Nephron (organoid): ENCODE measurements around the gene MCF2L2.
"Not testable (repeated sequence)": the region's sequence is repeated elsewhere in the genome, so short reads cannot be mapped to it uniquely, and the experiment has no call there.

Experiments used
- H3K27ac Mint-ChIP-seq, 3 experiments: 2 replicates each; pipeline ENCODE4 v1.8.0; 2020; ENCODE audit warnings: mixed read lengths in 3 of 3, mild to moderate bottlenecking in 2 of 3, moderate library complexity in 1 of 3
- H3K27me3 Mint-ChIP-seq: 2 replicates; pipeline ENCODE4 v1.8.0; 2021; ENCODE audit warnings: low read depth, mild to moderate bottlenecking, moderate library complexity, mixed read lengths
- H3K36me3 Mint-ChIP-seq: 2 replicates; pipeline ENCODE4 v1.8.0; 2020; ENCODE audit warnings: low read depth, mixed read lengths
- H3K4me1 Mint-ChIP-seq: 2 replicates; pipeline ENCODE4 v1.8.0; 2020; ENCODE audit warnings: mixed read lengths
- H3K4me3 Mint-ChIP-seq, 3 experiments: 2 replicates each; pipeline ENCODE4 v1.8.0; 2020; ENCODE audit warnings: mild to moderate bottlenecking in 3 of 3, mixed read lengths in 3 of 3, moderate library complexity in 2 of 3
- H3K9me3 Mint-ChIP-seq: 2 replicates; pipeline ENCODE4 v1.8.0; 2020; ENCODE audit warnings: mixed read lengths
- CTCF ChIP-seq, 3 experiments: fragments of 200-600 bp; sonication (generic); IDR thresholded peaks; one replicate each; pipeline ENCODE4 v1.5.0; 2021; ENCODE audit warnings: antibody characterized with exemption in 3 of 3; ENCODE audit not compliant: unreplicated experiment in 3 of 3

Gene MCF2L2

GRCh38 chr3:183230826-183231225 lies 197.6 kb downstream of the MCF2L2 start:
- Mint-ChIP-seq H3K36me3 (no peaks in the 10 kb centered on the region), H3K4me1 (peaks cover 5% of the 10 kb centered on the region), H3K27me3 (no peaks in the 10 kb centered on the region), H3K27ac (no peak overlapping the region), H3K4me3 (no peak overlapping the region), H3K9me3 (no peaks in the 10 kb centered on the region)
- no peak for TF ChIP-seq CTCF (IDR thresholded peaks at IDR 0.05; ENCODE audit: unreplicated experiment in 3 of 3)

GRCh38 chr3:183230251-183230650 lies 198.2 kb downstream of the MCF2L2 start:
- not testable (repeated sequence) for H3K4me3 Mint-ChIP-seq, H3K9me3 Mint-ChIP-seq, H3K27me3 Mint-ChIP-seq, H3K27ac Mint-ChIP-seq, H3K36me3 Mint-ChIP-seq, H3K4me1 Mint-ChIP-seq

GRCh38 chr3:183229178-183229577 lies 199.2 kb downstream of the MCF2L2 start:
- no peak for TF ChIP-seq CTCF (IDR thresholded peaks at IDR 0.05; ENCODE audit: unreplicated experiment in 3 of 3)
- Mint-ChIP-seq H3K4me3 (no peak overlapping the region), H3K36me3 (no peaks in the 10 kb centered on the region), H3K27ac (no peak overlapping the region), H3K27me3 (no peaks in the 10 kb centered on the region), H3K9me3 (no peaks in the 10 kb centered on the region), H3K4me1 (peaks cover 5% of the 10 kb centered on the region)

- no peaks in the 10 kb centered on the region for H3K27me3 Mint-ChIP-seq
- peaks cover 5% of the 10 kb centered on the region for H3K4me1 Mint-ChIP-seq
- H3K9me3 Mint-ChIP-seq, result no peaks in the 10 kb centered on the region
- H3K4me3 Mint-ChIP-seq, result no peak overlapping the region
- H3K36me3 Mint-ChIP-seq, result no peaks in the 10 kb centered on the region
- TF ChIP-seq CTCF (IDR thresholded peaks at IDR 0.05; ENCODE audit: unreplicated experiment in 3 of 3), result no peak
- H3K27ac Mint-ChIP-seq, result no peak overlapping the region
Measured at GRCh38 chr3:183227586-183227985, 200.8 kb downstream of the MCF2L2 start.

GRCh38 chr3:183226333-183226890 lies 202.0 kb downstream of the MCF2L2 start:
- TF ChIP-seq CTCF (IDR thresholded peaks at IDR 0.05; ENCODE audit: unreplicated experiment in 3 of 3), result no peak
- Mint-ChIP-seq H3K36me3 (no peaks in the 10 kb centered on the region), H3K4me3 (no peak overlapping the region)

GRCh38 chr3:183224180-183224970 lies 204.0 kb downstream of the MCF2L2 start:
- H3K36me3 Mint-ChIP-seq, result no peaks in the 10 kb centered on the region
- H3K9me3 Mint-ChIP-seq, result no peaks in the 10 kb centered on the region
- no peak overlapping the region for H3K27ac Mint-ChIP-seq
- peaks cover 5% of the 10 kb centered on the region for H3K4me1 Mint-ChIP-seq
- peaks cover 5% of the 10 kb centered on the region for H3K27me3 Mint-ChIP-seq
- H3K4me3 Mint-ChIP-seq, result no peak overlapping the region
- TF ChIP-seq CTCF (IDR thresholded peaks at IDR 0.05; ENCODE audit: unreplicated experiment in 3 of 3), result no peak

More at GRCh38 chr3:183226333-183226890, 202.0 kb downstream of the MCF2L2 start:
- no peaks in the 10 kb centered on the region for H3K9me3 Mint-ChIP-seq
- H3K27ac Mint-ChIP-seq, result no peak overlapping the region
- peaks cover 5% of the 10 kb centered on the region for H3K4me1 Mint-ChIP-seq
- no peaks in the 10 kb centered on the region for H3K27me3 Mint-ChIP-seq
